WTC11 (cell line): ENCODE measurements around the gene C1QTNF6. TPM values are rescaled to one million over a fixed set of nuclear protein-coding genes. Genes with fewer than 3 reads are reported as not detected.

Source experiments
- ATAC-seq: fragments of 200-7000 bp; cut with Tn5 transposase; 2 replicates; pipeline ENCODE4 v1.10.0; 2021; ENCODE audit warnings: mild to moderate bottlenecking, moderate library complexity
- CTCF ChIA-PET: fragments of 300-600 bp; sonication (Branson Sonifier 250); formaldehyde crosslinking; loops from one replicate; lab custom pipeline; 2021; ENCODE audit warnings: antibody characterized with exemption; lab: Charles Lee
- POLR2A ChIA-PET: fragments of 350-600 bp; sonication (Branson Sonifier 250); formaldehyde crosslinking; loops from one replicate; lab custom pipeline; 2021; ENCODE audit warnings: antibody characterized with exemption; lab: Charles Lee
- DNase-seq: peaks from one replicate; pipeline ENCODE4 v3.0.0; 2021; ENCODE audit warnings: low spot score
- H3K27ac Mint-ChIP-seq: 2 replicates; pipeline ENCODE4 v1.8.0; 2021; ENCODE audit warnings: mixed read lengths
- H3K27me3 Mint-ChIP-seq: 2 replicates; pipeline ENCODE4 v1.8.0; 2021; ENCODE audit warnings: low read depth, mild to moderate bottlenecking, moderate library complexity, mixed read lengths
- H3K36me3 Mint-ChIP-seq: 2 replicates; pipeline ENCODE4 v1.8.0; 2021; ENCODE audit warnings: mixed read lengths
- H3K4me1 Mint-ChIP-seq: 2 replicates; pipeline ENCODE4 v1.8.0; 2022; ENCODE audit warnings: mixed read lengths
- H3K4me3 Mint-ChIP-seq: 2 replicates; pipeline ENCODE4 v1.8.0; 2021; ENCODE audit warnings: mild to moderate bottlenecking, moderate library complexity, mixed read lengths
- H3K9me3 Mint-ChIP-seq: 2 replicates; pipeline ENCODE4 v1.8.0; 2021; ENCODE audit warnings: mixed read lengths
- AFF4 ChIP-seq: sonication (generic); formaldehyde crosslinking; IDR thresholded peaks from 2 replicates; pipeline ENCODE4 v1.8.1; 2023; ENCODE audit warnings: mild to moderate bottlenecking, missing genetic modification reagents, borderline replicate concordance
- CBFB ChIP-seq: sonication (generic); formaldehyde crosslinking; IDR thresholded peaks from 2 replicates; pipeline ENCODE4 v1.8.1; 2022; ENCODE audit warnings: mild to moderate bottlenecking, low read depth, missing genetic modification reagents
- E2F4 ChIP-seq: sonication (generic); formaldehyde crosslinking; IDR thresholded peaks from 2 replicates; pipeline ENCODE4 v1.8.1; 2022; ENCODE audit warnings: low read depth, mild to moderate bottlenecking, moderate library complexity, missing genetic modification reagents, borderline replicate concordance
- IRF1 ChIP-seq: sonication (generic); formaldehyde crosslinking; IDR thresholded peaks from 2 replicates; pipeline ENCODE4 v1.8.0; 2023; ENCODE audit warnings: missing genetic modification reagents
- MYBL2 ChIP-seq: sonication (generic); formaldehyde crosslinking; IDR thresholded peaks from 2 replicates; pipeline ENCODE4 v1.8.1; 2023; ENCODE audit warnings: mild to moderate bottlenecking, moderate library complexity, missing genetic modification reagents
- SMAD4 ChIP-seq: sonication (generic); formaldehyde crosslinking; IDR thresholded peaks from 2 replicates; pipeline ENCODE4 v1.8.0; 2022; ENCODE audit warnings: mild to moderate bottlenecking, missing genetic modification reagents
- ZNF232 ChIP-seq: sonication (generic); formaldehyde crosslinking; IDR thresholded peaks from 2 replicates; pipeline ENCODE4 v1.8.0; 2022; ENCODE audit warnings: mild to moderate bottlenecking, missing genetic modification reagents
- ZNF281 ChIP-seq: sonication (generic); formaldehyde crosslinking; IDR thresholded peaks from 2 replicates; pipeline ENCODE4 v1.8.0; 2023; ENCODE audit warnings: mild to moderate bottlenecking, missing genetic modification reagents
- ZSCAN18 ChIP-seq: fragments of 250-450 bp; sonication (Bioruptor Pico); IDR thresholded peaks from 2 replicates; pipeline ENCODE4 v2.1.2; 2022; ENCODE audit warnings: mild to moderate bottlenecking, moderate library complexity
- total RNA-seq: library from RNA; stranded (reverse); gene quantifications from 3 replicates; pipeline ENCODE4 v1.2.3, GENCODE V29; 2021

Gene C1QTNF6
- total RNA-seq, 1 experiment from 2014 or later: 5.9 TPM

GRCh38 chr22:37187891-37188761 lies at the start of gene C1QTNF6 (continued):
- 0 out of 2 replicates have a peak, but pooled peaks have one; percentile 51 for TF ChIP-seq ZNF281 (CRISPR knock-in tag)

- Mint-ChIP-seq H3K27me3 (peaks cover 2% of the 10 kb centered on the region), H3K36me3 (no peaks in the 10 kb centered on the region), H3K4me1 (peaks cover 10% of the 10 kb centered on the region), H3K9me3 (no peaks in the 10 kb centered on the region), H3K4me3 (no peak overlapping the region), H3K27ac (no peak overlapping the region)
- CTCF ChIA-PET: no interaction called here
- DNase-seq (no peak), ATAC-seq (no peak)
- POLR2A ChIA-PET: no interaction called here
- TF ChIP-seq E2F4 (CRISPR knock-in tag) (no peak), IRF1 (CRISPR knock-in tag) (no peak), SMAD4 (CRISPR knock-in tag) (no peak), MYBL2 (no peak), AFF4 (CRISPR knock-in tag) (no peak), ZSCAN18 (CRISPR knock-in tag) (no peak), ZNF232 (CRISPR knock-in tag) (no peak), CBFB (CRISPR knock-in tag) (no peak)
These were observed 48.0 kb upstream of the C1QTNF6 start for GRCh38 chr22:37235897-37236607.
